Measurements from ENCODE around the gene ATP10A.

- TF ChIP-seq CTCF (IDR thresholded peaks at IDR 0.05) (no peak), POLR2A (IDR thresholded peaks at IDR 0.05) (no peak)
These were observed 37.3 kb upstream of the ATP10A start for GRCh38 chr15:25900431-25900830.

Data from stomach (tissue), 4 donors.